HG02970 (cell line): ENCODE measurements around the gene SYNGR3.

Source experiments
- ATAC-seq: cut with Tn5 transposase; IDR thresholded peaks from one replicate; pipeline ENCODE4 v1.9.1; 2021; ENCODE audit warnings: mild to moderate bottlenecking, moderate library complexity, moderate number of reproducible peaks; ENCODE audit not compliant: unreplicated experiment, low FRiP score

SYNGR3 gene

DNA sequence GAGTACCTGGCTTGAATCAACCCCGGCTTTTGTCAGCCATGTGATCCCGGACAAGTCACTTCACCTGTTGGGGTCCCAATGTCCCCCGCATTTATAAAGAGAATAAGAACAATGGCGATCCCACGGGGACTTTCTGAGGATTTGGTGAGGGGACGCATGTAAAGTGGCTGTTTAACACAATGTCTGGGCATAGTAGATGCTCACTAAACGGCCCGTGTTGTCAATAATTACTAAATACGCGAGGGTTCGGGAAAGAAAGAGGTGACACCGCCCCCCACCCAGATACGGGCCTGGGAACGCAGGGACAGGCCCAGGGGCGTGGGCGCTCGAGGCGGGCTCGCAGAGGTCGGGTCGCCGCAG lies 1.8 kb downstream of the SYNGR3 start:
- ATAC-seq = no peak

DNA sequence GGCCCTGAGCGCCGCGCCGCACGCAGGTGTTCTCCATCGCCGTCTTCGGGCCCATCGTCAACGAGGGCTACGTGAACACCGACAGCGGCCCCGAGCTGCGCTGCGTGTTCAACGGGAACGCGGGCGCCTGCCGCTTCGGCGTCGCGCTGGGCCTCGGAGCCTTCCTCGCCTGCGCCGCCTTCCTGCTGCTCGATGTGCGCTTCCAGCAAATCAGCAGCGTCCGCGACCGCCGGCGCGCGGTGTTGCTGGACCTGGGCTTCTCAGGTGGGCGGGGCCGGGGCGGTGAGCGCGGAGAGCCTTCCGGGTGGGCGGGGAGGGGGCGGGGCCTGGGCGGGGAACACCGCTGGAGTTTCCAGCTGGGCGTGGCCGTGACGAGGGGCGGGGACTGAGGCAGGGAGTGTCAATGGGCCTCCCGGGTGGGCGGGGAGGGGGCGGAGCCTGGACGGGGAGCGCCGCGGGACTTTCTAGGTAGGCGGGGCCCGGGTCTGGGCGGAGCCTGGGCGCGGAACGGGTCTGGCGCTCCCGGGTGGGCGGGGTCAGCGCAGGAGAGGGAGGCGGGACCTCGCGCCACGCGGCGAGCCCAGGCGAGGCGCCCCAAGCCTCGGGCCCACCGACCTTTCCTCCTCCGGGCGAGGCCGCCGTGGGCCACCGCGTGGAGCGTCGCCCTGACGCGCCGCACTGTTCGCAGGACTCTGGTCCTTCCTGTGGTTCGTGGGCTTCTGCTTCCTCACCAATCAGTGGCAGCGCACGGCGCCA lies 2.4 kb downstream of the SYNGR3 start:
- peak; percentile 59 for ATAC-seq

DNA sequence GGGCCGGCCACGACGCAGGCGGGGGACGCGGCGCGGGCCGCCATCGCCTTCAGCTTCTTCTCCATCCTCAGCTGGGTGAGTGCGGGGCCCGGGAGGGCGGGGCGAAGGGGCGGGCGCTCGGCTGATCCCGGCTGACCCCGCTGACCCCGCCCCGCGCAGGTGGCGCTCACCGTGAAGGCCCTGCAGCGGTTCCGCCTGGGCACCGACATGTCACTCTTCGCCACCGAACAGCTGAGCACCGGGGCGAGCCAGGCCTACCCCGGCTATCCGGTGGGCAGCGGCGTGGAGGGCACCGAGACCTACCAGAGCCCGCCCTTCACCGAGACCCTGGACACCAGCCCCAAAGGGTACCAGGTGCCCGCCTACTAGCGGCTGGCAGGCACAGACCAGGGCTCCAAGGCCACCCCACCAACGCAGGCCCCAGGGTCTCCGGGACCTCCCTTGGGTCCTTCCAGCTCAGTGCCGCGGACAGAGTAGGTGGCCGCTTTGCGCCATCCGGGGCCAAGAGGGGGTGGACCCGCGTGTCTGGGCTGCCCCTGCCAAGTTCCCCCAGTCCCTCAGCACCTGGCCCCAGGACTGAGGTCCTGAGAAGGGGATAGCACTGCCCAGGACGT lies 3.0 kb downstream of the SYNGR3 start:
- ATAC-seq = no peak

DNA sequence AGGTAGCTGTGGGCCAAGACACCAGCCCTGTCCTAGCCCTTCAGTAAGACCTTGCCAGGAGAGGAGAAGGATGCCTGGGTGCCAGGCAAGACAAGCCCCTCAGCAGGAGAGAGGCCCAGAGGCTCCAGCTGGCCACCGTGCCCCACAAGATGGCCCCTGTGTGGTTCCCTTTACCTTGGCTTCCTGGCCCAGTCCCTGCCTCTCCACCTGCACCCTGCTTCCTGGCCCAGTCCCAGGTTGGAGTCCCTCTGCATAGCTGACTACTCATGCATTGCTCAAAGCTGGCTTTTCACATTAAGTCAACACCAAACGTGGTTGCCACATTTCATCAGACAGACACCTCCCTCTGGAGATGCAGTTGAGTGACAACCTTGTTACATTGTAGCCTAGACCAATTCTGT lies 4.0 kb downstream of the SYNGR3 start:
- ATAC-seq = no peak

DNA sequence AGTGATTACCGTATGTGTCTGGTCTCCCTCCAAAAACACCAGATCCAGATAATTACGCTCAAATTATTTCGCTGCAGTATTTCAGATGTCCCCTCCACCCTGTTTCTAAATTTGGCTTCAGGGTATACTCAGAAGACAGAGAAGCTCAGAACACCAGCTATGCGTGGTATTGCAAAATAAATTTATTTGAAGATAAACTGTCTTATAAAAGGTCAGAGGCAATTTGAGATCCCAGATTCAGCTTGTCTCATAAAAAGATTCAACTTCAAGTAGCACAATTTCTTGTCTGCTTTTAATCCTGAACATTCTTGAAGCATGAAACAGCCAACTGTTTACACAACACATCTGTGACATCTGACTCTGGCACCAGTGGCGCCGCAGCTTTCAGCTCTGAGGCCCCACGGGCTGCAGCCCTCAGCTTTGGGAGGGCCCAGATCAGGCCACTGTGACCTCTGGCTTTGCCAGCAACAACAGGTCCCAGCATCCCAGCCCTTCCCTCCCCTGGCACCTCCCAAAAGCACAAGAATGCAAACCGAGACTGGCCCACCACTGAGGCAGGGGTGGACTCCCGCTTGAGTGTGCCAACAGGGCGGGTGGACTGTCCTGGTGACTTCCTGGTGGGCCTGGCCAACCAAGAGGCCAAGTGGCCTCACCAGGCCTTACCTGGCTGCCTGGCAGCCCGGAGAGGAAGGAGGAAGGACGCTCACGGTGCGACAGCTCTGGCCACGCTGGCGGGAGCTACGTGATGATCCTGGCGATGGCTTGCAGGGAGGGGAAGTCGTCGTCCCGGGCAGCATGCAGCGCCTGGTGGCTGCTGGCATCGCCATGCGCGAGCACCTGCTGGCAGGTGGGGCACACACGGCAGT lies 8.0 kb downstream of the SYNGR3 start:
- ATAC-seq = no peak

DNA sequence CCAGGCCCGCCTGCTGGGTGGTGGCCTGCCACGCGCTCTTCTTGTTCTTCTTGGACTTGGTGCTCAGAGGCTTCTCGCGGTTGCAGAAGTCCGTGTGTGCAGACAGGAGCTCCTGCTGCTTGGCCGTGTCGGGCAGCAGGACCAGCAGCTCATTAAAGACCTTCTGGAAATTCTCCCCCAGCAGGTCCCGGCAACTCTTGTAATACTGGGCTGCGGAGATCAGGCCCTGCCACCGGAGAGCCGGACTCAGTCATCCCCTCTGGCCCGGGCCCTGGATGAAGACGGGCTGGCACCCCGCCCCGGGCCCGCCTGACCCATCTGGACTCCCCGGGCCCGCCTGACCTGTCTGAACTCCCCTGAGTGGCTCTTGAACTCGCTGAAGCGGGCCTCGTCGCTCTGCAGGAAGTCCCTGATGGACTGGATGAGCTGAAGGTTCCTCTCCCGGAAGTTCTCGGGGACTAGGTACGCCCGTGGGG lies 8.6 kb downstream of the SYNGR3 start:
- no peak for ATAC-seq

DNA sequence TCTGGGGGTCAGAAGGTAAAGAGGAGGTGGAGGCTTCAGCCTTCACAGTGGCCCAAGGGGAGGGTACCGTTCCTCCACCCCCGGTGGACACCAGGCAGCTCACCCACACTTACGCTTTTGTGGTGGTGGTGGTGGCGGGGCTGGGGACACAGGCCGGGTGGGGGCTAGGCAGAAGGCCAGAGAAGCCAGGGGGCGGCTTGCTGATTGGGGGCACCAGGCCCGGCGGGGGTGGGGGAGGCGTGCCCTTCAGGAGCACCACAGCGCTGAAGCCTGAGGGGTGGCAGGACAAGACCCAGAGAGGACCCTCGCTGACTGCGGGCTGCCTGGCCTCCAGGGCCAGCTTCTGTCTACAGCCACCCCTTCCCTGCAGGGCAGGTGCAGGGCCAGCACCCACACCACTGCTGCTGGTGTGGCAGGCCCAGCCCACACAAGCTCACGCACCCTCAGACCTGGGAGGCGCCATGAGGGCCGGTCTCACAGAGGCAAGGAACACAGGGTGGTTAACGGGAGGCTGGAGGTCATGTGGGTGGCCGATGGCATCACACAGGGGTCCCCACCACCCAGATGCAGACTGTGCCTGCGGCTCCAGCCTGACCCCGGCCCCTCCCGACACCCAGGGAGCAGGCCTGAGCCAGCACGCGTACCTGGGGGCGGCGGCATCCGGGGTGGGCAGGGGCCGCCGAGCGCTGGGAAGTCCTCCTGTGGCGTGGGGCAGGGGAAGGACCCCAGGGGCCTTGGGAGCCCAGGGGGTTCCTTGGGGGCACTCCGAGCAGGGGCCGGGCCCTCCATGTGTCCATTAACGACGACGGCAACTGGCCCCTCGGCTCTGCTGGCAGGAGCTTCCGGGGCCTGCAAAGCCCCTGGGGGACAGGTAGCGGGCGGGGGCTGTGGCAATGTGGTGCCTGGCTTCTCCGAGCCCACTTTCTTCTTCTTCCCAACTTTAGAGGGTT lies 9.4 kb downstream of the SYNGR3 start:
- ATAC-seq = no peak

DNA sequence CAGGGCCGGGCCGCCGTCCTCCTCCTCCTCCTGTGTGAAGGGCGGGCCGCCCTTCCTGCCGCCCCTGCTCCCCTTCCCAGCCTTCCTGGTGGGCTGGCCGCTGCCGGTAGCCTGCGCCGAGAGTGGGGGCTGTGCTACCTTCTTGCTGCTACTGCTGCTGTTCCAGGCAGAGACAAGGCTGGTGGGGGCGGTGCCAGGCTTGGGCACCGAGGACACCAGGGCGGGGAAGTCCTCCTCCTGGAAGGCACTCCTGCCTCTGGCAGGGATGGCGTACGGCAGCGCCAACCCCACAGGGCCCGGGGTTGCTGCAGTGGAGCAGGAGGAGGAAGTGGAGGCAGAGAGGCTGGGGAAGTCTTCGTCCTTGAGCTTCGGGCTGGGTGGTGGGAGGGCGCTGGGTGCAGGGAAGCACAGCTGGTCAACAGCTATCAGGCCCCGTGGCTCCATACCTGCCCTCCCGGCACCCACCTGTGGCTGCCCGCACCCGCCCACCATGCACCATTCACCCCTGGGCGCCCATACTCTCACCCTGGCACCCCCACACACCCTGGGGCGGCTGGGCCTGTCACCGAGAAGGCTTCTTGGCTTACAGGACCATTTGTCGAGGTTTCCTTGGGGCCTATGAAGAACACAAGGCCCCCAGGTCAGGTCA lies 10.2 kb downstream of the SYNGR3 start:
- ATAC-seq = no peak

DNA sequence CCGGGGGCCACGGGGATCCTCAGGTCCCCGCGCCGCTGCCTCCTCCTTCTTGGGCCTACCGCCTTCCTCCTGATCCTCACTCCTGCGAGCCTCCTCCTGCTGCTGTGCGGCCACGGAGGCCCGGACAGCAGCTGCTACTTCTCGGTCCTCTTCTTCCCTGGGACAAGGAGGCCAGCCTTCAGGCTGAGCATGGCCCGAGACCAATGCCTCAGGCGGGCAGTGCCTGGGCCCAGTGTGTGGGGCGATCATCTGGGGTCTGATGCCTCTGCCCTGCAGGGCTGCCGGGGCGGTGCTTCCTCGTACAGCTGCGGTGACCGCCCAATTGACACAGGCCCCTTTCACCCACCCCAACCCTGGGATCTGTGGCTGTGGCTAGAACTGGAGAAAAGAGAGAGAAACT lies 11.3 kb downstream of the SYNGR3 start:
- ATAC-seq = no peak

DNA sequence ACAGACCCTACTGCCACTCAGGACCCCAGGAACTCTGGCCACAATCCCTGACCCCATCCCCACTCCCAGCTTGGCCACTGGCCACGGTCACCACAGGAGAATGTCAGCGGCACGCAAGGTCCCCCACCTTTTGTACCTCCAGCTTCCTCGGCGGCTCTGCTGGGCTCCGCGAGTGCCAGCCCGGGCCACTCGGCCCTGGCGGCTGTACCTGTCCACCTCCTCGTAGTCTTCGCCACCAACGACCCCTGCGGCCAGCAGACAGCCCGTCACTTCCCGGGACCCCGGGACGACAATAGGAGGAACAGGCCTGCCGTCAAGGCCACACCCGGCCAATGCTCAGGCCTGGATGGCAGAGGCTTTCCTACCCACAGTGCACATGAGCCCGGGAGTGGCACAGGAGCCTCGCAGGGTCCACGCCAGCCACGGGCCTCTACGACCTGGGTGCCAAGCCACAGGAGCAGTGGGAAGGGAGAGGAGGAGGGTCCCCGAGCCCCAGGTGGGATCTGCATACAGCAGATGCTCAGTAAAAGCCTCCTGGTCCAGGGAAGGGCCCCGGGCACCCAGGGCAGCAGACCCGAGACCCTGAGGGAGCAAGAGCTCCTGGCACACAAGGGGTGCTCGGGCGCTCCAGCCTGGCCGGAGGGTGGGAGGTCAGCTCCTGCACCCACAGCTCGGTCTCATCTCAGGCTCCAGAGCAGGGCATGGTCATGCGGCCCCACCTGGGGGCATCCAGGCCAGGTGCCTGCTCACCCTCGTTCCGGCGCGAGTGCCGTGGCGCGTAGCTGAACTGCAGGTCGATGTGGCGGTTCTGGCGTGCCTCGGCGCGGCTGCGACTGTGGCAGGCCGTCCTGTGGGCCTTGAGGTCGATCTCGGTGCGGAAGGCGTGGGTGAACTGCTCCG lies 11.9 kb downstream of the SYNGR3 start:
- ATAC-seq = no peak

DNA sequence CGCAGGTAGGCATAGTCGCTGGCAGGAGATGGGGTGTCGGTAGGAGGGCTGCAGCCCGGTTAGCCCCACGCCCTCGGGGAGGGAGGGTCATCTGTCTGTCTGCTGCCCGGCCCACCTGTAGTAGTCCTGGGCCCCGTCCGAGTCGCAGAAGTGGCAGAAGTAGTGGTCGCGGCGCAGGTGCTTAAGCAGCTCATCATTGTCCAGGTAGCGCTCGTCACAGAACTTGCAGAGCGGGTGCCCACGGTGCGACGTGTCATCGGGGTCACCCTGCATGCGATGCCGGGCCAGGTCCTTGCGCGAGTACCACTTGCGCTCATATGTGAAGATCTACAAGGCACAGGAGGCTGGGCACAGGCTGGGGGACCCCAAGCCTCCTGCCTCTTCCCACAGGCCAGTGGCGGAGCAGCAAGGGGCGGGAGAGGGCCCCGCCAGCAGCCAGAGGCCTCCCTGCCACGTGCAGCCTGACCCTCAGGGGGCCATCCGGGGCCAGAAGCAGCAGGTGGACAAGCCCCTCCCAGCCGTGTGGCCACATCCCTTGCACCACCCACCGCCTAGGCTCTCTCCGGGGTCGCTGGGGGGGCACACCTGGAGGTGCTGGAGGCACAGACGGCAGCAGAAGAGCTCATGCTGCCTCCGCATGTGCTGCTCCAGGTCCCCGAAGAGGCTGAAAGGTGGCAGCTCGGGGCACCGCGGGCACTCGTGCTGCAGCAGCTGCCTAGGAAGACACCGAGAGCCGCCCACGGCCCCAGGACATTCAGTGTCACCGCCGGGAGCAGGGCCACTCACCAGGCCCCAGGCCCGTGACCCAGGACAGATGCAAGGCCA lies 12.8 kb downstream of the SYNGR3 start:
- no peak for ATAC-seq

DNA sequence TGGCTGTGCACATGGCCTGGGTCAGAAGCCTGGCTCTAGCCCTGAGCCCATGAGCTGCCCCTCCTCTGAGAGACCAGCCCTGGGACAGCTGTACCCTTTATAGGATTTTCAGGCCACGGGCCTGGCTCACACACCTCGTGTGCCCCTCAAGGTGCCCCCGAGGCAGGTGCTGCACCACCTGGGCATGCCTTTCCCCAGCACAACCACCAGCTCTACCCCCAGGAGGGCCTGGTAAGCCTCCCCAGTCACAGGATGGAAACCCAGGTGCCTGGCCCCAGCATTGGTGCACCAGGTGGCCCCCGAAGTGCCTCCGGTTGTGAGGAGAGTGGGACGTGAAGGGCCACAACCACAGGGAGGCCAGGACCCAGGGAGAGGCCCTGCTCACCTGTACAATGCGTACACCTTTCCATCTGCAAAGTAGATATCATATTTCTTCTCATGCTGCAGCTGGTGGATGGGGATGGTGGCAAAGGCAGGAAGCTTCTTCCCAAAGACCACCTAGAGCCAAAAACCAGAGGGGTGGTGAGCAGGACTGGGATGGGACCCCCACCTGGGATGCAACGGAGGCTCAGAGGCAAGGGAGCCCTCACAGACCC lies 13.6 kb downstream of the SYNGR3 start:
- no peak for ATAC-seq

DNA sequence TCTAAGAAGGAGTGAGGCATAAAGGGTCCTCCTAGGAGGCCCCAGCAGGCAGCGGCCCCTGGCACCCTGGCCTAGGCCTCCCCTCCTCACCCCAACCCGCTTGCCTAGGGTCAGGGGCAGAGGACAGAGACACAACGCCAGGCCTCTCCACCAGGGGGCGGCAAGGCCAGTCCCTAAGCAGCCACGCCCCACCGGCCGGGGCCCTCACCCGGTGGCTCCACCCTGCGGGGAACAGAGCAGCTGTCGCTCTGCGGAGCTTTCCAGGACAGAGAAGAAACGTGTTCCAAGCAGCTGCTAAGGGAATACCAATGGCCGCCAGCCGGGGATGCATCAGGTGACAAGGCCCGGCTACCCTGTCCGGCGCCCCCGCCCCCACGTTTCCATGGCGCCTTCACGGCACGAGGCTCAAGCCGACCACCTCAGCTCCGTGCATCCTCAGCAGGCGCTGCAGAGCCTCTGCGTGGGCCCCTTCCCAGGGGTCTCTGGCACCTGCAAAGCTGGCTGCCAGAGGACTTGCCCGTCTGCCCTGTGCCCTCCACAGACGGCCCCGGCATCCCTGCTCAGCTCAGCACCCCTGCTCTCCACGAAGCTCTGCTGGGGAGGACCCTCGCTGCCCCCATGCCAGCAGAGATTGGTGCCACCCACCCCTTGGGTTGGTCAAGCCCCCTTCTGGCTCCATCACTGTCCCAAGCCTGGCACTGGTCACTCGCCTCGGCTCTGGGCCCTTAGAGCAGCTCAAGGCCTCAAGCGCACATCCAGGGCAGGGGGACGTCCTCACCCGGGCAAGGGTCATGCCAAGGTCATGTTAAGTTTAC lies 14.3 kb downstream of the SYNGR3 start:
- ATAC-seq = peak; percentile 58

DNA sequence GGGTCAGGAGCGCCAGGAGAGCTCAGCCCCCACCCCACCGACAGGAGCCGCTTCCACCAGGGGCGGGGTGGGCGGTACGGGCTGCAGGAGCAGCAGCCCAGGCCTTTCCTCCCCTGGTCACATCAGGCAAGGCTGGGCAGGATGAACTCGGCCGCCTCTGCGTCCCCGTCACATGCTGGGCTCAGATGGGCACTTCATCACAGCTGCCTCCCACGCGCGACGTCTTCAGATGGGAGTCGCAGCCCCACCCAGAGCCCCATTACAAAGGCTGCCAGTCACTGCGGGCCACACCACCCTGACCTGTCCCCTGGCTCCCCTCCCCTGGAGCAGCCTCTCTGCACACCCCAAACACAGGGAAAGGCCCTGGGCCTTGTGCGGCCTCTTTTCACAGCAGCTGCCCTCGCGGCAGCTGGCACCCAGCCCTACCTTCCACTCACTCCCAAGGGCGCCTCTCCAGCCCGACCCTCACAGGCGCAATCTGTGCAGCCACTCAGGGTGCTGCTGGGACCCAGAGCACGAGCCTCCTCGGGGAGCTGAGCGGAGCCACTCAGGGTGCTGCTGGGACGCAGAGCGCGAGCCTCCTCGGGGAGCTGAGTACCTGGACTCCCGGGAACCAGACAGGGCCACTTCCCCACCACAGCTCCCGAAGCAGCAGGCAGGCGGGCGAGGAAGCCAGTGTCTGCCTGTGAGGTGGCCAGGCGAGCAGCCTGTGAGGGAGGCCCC lies 15.2 kb downstream of the SYNGR3 start:
- no peak for ATAC-seq

DNA sequence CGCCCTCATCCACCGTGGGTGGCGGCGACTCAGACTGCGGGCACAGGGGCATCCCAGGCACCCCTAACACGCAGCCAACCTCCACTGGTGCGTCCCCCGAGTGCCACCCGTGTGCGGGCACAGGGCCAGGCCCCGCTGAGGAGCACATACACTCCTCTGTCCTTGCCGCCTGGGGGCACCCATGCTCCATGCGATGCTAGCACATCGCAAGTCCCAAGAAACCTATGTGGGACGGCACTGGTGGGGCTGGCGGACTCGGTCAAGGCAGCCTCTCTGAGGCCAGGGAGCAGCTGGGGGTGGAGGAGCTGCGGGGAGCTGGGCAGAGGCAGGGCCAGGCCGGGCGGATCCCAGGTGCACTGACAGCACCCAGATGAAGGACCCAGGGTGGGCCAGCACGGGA lies 15.9 kb downstream of the SYNGR3 start:
- ATAC-seq = no peak

DNA sequence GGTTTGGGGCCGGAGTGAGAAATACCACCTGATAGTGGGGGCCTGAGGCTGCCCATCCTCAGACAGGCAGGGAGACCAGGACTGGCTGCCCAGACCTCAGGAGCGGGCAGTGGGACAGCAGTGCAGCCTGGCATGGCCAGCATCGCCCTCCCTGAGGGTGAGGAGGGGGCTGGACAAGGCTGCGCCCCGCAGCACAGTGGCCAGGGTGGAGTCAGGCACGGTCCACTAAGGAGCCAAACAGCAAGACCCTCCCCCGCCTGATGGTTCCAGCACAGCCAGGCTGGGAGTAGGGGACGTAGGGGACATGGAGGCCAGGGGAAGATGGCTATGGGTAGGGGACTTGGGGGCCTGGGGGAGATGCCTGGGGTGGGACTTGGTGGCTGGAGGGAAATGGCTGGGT lies 16.5 kb downstream of the SYNGR3 start:
- no peak for ATAC-seq
